HEK293T (cell line): ENCODE results near the gene NYAP1.

Experiments
- CTCF ChIA-PET: fragments of 350-600 bp; formaldehyde crosslinking; extraction: SDS; loops from one replicate; lab custom pipeline; 2021; ENCODE audit warnings: antibody characterized with exemption, inconsistent platforms; lab: Yijun Ruan, JAX
- POLR2A ChIA-PET: fragments of 350-600 bp; formaldehyde crosslinking; extraction: SDS; loops from one replicate; lab custom pipeline; 2020; ENCODE audit warnings: antibody characterized with exemption, inconsistent platforms; lab: Yijun Ruan, JAX
- DNase-seq: peaks from one replicate; pipeline ENCODE4 v3.0.0; 2012; ENCODE audit warnings: mixed read lengths; ENCODE audit errors: extremely low spot score
- ARNT ChIP-seq: fragments of 450-650 bp; IDR thresholded peaks from 2 replicates; pipeline ENCODE4 v1.6.1; 2017; ENCODE audit warnings: mild to moderate bottlenecking
- BHLHE40 ChIP-seq: fragments of 450-650 bp; IDR thresholded peaks from 2 replicates; pipeline ENCODE4 v1.6.1; 2016; ENCODE audit warnings: mild to moderate bottlenecking, moderate library complexity, borderline replicate concordance
- CTBP1 ChIP-seq: fragments of 450-650 bp; IDR thresholded peaks from 2 replicates; pipeline ENCODE4 v1.6.1; 2016; ENCODE audit warnings: borderline replicate concordance
- ELF4 ChIP-seq: fragments of 450-650 bp; IDR thresholded peaks from 2 replicates; pipeline ENCODE4 v1.6.1; 2017; ENCODE audit warnings: antibody characterized with exemption
- FOXA1 ChIP-seq: fragments of 450-650 bp; IDR thresholded peaks from 2 replicates; pipeline ENCODE4 v1.6.1; 2016; ENCODE audit warnings: mild to moderate bottlenecking
- FOXK2 ChIP-seq: fragments of 450-650 bp; IDR thresholded peaks from 2 replicates; pipeline ENCODE4 v1.6.1; 2016; ENCODE audit warnings: mild to moderate bottlenecking
- FOXM1 ChIP-seq: fragments of 450-650 bp; IDR thresholded peaks from 2 replicates; pipeline ENCODE4 v1.6.1; 2017; ENCODE audit warnings: mild to moderate bottlenecking, borderline replicate concordance
- HDGF ChIP-seq: fragments of 450-650 bp; IDR thresholded peaks from 2 replicates; pipeline ENCODE4 v1.6.1; 2017; ENCODE audit warnings: antibody characterized with exemption, borderline replicate concordance
- L3MBTL2 ChIP-seq: fragments of 450-650 bp; conservative IDR thresholded peaks from 2 replicates; pipeline ENCODE4 v1.6.1; 2016; ENCODE audit warnings: mild to moderate bottlenecking
- LEF1 ChIP-seq: fragments of 450-650 bp; IDR thresholded peaks from 2 replicates; pipeline ENCODE4 v1.6.1; 2017; ENCODE audit warnings: mild to moderate bottlenecking, borderline replicate concordance
- NFRKB ChIP-seq: fragments of 450-650 bp; IDR thresholded peaks from 2 replicates; pipeline ENCODE4 v1.6.1; 2016; ENCODE audit warnings: mild to moderate bottlenecking, moderate library complexity
- SP1 ChIP-seq: fragments of 450-650 bp; IDR thresholded peaks from 2 replicates; pipeline ENCODE4 v1.6.1; 2017
- SUZ12 ChIP-seq: fragments of 450-650 bp; IDR thresholded peaks from 2 replicates; pipeline ENCODE4 v1.6.1; 2016; ENCODE audit warnings: mild to moderate bottlenecking
- TARDBP ChIP-seq: fragments of 450-650 bp; IDR thresholded peaks from 2 replicates; pipeline ENCODE4 v1.6.1; 2016
- ZNF384 ChIP-seq: fragments of 450-650 bp; IDR thresholded peaks from 2 replicates; pipeline ENCODE4 v1.6.1; 2016
- TF ChIP-seq, protein P1 (sequence below): fragments of 450-650 bp; IDR thresholded peaks from 2 replicates; pipeline ENCODE4 v1.6.1; 2016

The NYAP1 gene

GRCh38 chr7:100483722-100484672 lies at the start of gene NYAP1:
Gene NYAP1, plus strand, starts transcription at chr7:100483927. Its CDS starts 1,385 bp downstream, at chr7:100485312.
- CTCF ChIA-PET, result interaction anchor here (1.3 kb wide), 1 partner anchor 13 kb away, joined by 3 read pairs; no protein-coding TSS in a partner anchor
- DNase-seq, result peak; percentile 66
- no peak for TF ChIP-seq NFRKB
- no peak for TF ChIP-seq SP1
- no peak for TF ChIP-seq TARDBP
- no peak for TF ChIP-seq SUZ12
- no peak for TF ChIP-seq FOXA1
- TF ChIP-seq ELF4, result no peak
- TF ChIP-seq BHLHE40, result no peak
- TF ChIP-seq ARNT, result no peak
- TF ChIP-seq, protein P1, sequence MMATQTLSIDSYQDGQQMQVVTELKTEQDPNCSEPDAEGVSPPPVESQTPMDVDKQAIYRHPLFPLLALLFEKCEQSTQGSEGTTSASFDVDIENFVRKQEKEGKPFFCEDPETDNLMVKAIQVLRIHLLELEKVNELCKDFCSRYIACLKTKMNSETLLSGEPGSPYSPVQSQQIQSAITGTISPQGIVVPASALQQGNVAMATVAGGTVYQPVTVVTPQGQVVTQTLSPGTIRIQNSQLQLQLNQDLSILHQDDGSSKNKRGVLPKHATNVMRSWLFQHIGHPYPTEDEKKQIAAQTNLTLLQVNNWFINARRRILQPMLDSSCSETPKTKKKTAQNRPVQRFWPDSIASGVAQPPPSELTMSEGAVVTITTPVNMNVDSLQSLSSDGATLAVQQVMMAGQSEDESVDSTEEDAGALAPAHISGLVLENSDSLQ, result no peak
- no peak for TF ChIP-seq HDGF
- no peak for TF ChIP-seq FOXM1
- no peak for TF ChIP-seq CTBP1
- no peak for TF ChIP-seq L3MBTL2
- TF ChIP-seq FOXK2, result no peak
- no peak for TF ChIP-seq ZNF384
- TF ChIP-seq LEF1, result no peak
- POLR2A ChIA-PET, result interaction anchor here (1.5 kb wide), 1 partner anchor 9 kb away, joined by 4 read pairs; no protein-coding TSS in a partner anchor

DNA sequence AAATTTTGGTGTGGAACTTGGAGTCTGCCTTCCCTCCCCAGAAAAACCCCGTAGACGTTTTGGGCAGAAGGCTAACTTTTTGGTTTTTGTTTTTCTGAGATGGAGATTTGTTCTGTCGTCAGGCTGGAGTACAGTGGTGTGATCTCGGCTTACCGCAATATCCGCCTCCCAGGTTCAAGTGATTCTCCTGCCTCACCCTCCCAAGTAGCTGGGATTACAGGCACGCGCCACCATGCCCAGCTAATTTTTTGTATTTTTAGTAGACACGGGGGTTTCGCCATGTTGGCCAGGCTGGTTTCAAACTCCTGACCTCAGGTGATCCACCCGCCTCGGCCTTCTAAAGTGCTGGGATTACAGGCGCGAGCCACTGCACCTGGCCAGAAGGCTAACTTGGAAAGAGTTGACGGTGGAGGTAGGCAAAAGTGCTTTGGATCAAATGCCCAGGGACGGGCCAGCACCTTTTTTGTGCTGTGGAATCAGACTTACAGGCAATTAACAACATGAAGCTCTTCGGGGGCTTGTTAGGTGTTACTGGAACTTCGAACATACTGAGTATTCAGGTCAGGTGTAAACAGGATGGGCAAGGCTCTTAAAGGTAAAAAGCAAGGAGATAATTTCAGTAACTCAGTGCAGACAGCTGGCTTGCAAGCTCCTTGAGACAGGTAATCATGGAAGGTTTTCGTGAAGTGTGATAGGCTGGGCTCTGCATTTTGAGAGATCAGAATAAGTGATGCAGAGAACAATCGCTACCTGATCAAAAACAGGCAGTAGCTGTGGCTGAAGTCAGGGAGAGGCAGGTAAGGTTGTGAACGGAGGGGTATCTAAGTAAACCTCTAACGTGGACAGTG lies 49.2 kb upstream of the NYAP1 start:
- ChIA-PET CTCF (interaction anchor here (1.3 kb wide), 1 partner anchor 10 kb away, joined by 4 read pairs; no protein-coding TSS in a partner anchor), POLR2A (interaction anchor here (0.8 to 3.5 kb wide), 4 partner anchors 9 to 16 kb away, joined by 3 to 28 read pairs (median 6); no protein-coding TSS in a partner anchor)
- TF ChIP-seq ARNT (no peak), SP1 (no peak), SUZ12 (no peak), NFRKB (no peak), ELF4 (no peak), TARDBP (no peak), CTBP1 (no peak), FOXM1 (no peak), FOXK2 (no peak), ZNF384 (no peak)
- TF ChIP-seq, protein P1, result no peak
- DNase-seq, result no peak

GRCh38 chr7:100435401-100436304 lies 48.1 kb upstream of the NYAP1 start:
- DNase-seq, result no peak
- ChIA-PET POLR2A (interaction anchor here (0.8 to 3.5 kb wide), 8 partner anchors 7 to 111 kb away, joined by 3 to 28 read pairs (median 4); partner anchors contain the start of gene ZCWPW1), CTCF (interaction anchor here (1.3 kb wide), 1 partner anchor 9 kb away, joined by 4 read pairs; no protein-coding TSS in a partner anchor)
- TF ChIP-seq BHLHE40 (no peak), L3MBTL2 (peak; percentile 53), LEF1 (0 out of 2 replicates have a peak, but pooled peaks have one; percentile 23), FOXK2 (no peak), CTBP1 (no peak), NFRKB (no peak), FOXM1 (0 out of 2 replicates have a peak, but pooled peaks have one; percentile 30), HDGF (no peak)
- TF ChIP-seq, protein P1, result no peak
